WTC11 (cell line): ENCODE measurements around the gene SGCA. TPM values are rescaled to one million over a fixed set of nuclear protein-coding genes. Genes with fewer than 3 reads are reported as not detected.

Experiments used
- ATAC-seq: fragments of 200-7000 bp; cut with Tn5 transposase; 2 replicates; pipeline ENCODE4 v1.10.0; 2021; ENCODE audit warnings: mild to moderate bottlenecking, moderate library complexity
- CTCF ChIA-PET: fragments of 300-600 bp; sonication (Branson Sonifier 250); formaldehyde crosslinking; loops from one replicate; lab custom pipeline; 2021; ENCODE audit warnings: antibody characterized with exemption; lab: Charles Lee
- POLR2A ChIA-PET: fragments of 350-600 bp; sonication (Branson Sonifier 250); formaldehyde crosslinking; loops from one replicate; lab custom pipeline; 2021; ENCODE audit warnings: antibody characterized with exemption; lab: Charles Lee
- DNase-seq: peaks from one replicate; pipeline ENCODE4 v3.0.0; 2021; ENCODE audit warnings: low spot score
- H3K27ac Mint-ChIP-seq: 2 replicates; pipeline ENCODE4 v1.8.0; 2021; ENCODE audit warnings: mixed read lengths
- H3K27me3 Mint-ChIP-seq: 2 replicates; pipeline ENCODE4 v1.8.0; 2021; ENCODE audit warnings: low read depth, mild to moderate bottlenecking, moderate library complexity, mixed read lengths
- H3K36me3 Mint-ChIP-seq: 2 replicates; pipeline ENCODE4 v1.8.0; 2021; ENCODE audit warnings: mixed read lengths
- H3K4me1 Mint-ChIP-seq: 2 replicates; pipeline ENCODE4 v1.8.0; 2022; ENCODE audit warnings: mixed read lengths
- H3K4me3 Mint-ChIP-seq: 2 replicates; pipeline ENCODE4 v1.8.0; 2021; ENCODE audit warnings: mild to moderate bottlenecking, moderate library complexity, mixed read lengths
- H3K9me3 Mint-ChIP-seq: 2 replicates; pipeline ENCODE4 v1.8.0; 2021; ENCODE audit warnings: mixed read lengths
- ATF1 ChIP-seq: sonication (generic); formaldehyde crosslinking; IDR thresholded peaks from 2 replicates; pipeline ENCODE4 v1.8.1; 2023; ENCODE audit warnings: mild to moderate bottlenecking, moderate library complexity, missing genetic modification reagents
- ATF3 ChIP-seq: sonication (generic); formaldehyde crosslinking; conservative IDR thresholded peaks from 2 replicates; pipeline ENCODE4 v1.8.1; 2022; ENCODE audit warnings: mild to moderate bottlenecking, missing genetic modification reagents
- CTCF ChIP-seq: fragments of 200-600 bp; IDR thresholded peaks from 2 replicates; pipeline ENCODE4 v1.8.0; 2022; ENCODE audit warnings: antibody characterized with exemption
- E2F5 ChIP-seq: sonication (generic); formaldehyde crosslinking; IDR thresholded peaks from 2 replicates; pipeline ENCODE4 v1.8.1; 2022; ENCODE audit warnings: mild to moderate bottlenecking, moderate library complexity, missing genetic modification reagents
- IRF2 ChIP-seq: sonication (generic); formaldehyde crosslinking; IDR thresholded peaks from 2 replicates; pipeline ENCODE4 v1.8.0; 2022; ENCODE audit warnings: low read depth, missing genetic modification reagents, borderline replicate concordance
- JUN ChIP-seq: sonication (generic); formaldehyde crosslinking; IDR thresholded peaks from 2 replicates; pipeline ENCODE4 v1.8.0; 2023; ENCODE audit warnings: mild to moderate bottlenecking, missing genetic modification reagents
- MXD4 ChIP-seq: fragments of 250-450 bp; sonication (Bioruptor Pico); IDR thresholded peaks from 2 replicates; pipeline ENCODE4 v1.8.0; 2021; ENCODE audit warnings: mild to moderate bottlenecking, moderate library complexity, borderline replicate concordance
- MYBL2 ChIP-seq: sonication (generic); formaldehyde crosslinking; IDR thresholded peaks from 2 replicates; pipeline ENCODE4 v1.8.1; 2023; ENCODE audit warnings: mild to moderate bottlenecking, moderate library complexity, missing genetic modification reagents
- NFATC4 ChIP-seq: fragments of 250-450 bp; sonication (Bioruptor Pico); IDR thresholded peaks from 2 replicates; pipeline ENCODE4 v1.9.0; 2021; ENCODE audit warnings: mild to moderate bottlenecking
- PRRX2 ChIP-seq: fragments of 250-450 bp; sonication (Bioruptor Pico); IDR thresholded peaks from 2 replicates; pipeline ENCODE4 v1.8.0; 2021; ENCODE audit warnings: mild to moderate bottlenecking
- SP1 ChIP-seq: sonication (generic); formaldehyde crosslinking; conservative IDR thresholded peaks from 2 replicates; pipeline ENCODE4 v1.8.1; 2022; ENCODE audit warnings: missing genetic modification reagents
- USF2 ChIP-seq: sonication (generic); formaldehyde crosslinking; IDR thresholded peaks from 2 replicates; pipeline ENCODE4 v1.8.1; 2023; ENCODE audit warnings: mild to moderate bottlenecking, missing genetic modification reagents, moderate library complexity
- ZNF138 ChIP-seq: sonication (generic); formaldehyde crosslinking; conservative IDR thresholded peaks from 2 replicates; pipeline ENCODE4 v1.8.1; 2022; ENCODE audit warnings: mild to moderate bottlenecking, moderate library complexity, missing genetic modification reagents
- ZNF263 ChIP-seq: sonication (generic); formaldehyde crosslinking; IDR thresholded peaks from 2 replicates; pipeline ENCODE4 v1.8.1; 2022; ENCODE audit warnings: low read depth, mild to moderate bottlenecking, moderate library complexity, missing genetic modification reagents
- ZNF317 ChIP-seq: sonication (generic); formaldehyde crosslinking; IDR thresholded peaks from 2 replicates; pipeline ENCODE4 v1.8.1; 2023; ENCODE audit warnings: low read depth, mild to moderate bottlenecking, moderate library complexity, missing genetic modification reagents, borderline replicate concordance
- ZNF416 ChIP-seq: fragments of 250-450 bp; sonication (Bioruptor Pico); IDR thresholded peaks from 2 replicates; pipeline ENCODE4 v1.9.0; 2021; ENCODE audit warnings: mild to moderate bottlenecking, inconsistent platforms
- ZNF423 ChIP-seq: fragments of 250-450 bp; sonication (Bioruptor Pico); IDR thresholded peaks from 2 replicates; pipeline ENCODE4 v2.1.2; 2022; ENCODE audit warnings: mild to moderate bottlenecking, moderate library complexity
- ZNF532 ChIP-seq: fragments of 250-450 bp; sonication (Bioruptor Pico); IDR thresholded peaks from 2 replicates; pipeline ENCODE4 v1.9.0; 2021; ENCODE audit warnings: mild to moderate bottlenecking, borderline replicate concordance
- total RNA-seq: library from RNA; stranded (reverse); gene quantifications from 3 replicates; pipeline ENCODE4 v1.2.3, GENCODE V29; 2021

Gene SGCA
- total RNA-seq, 1 experiment from 2014 or later = 1.0 TPM

GRCh38 chr17:50139950-50140885, 25.6 kb upstream of the SGCA start:
- ChIA-PET CTCF (interaction anchor here (0.5 to 4.6 kb wide), 20 partner anchors 10 to 620 kb away, joined by 3 to 52 read pairs (median 4); partner anchors contain the start of genes PPP1R9B, SAMD14, SGCA and TMEM92), POLR2A (no interaction called here)
- Mint-ChIP-seq H3K36me3 (peaks cover 52% of the 10 kb centered on the region), H3K9me3 (no peaks in the 10 kb centered on the region), H3K27me3 (no peaks in the 10 kb centered on the region), H3K4me3 (0 out of 2 replicates have a peak overlapping the region, but pooled peaks have one; percentile 14), H3K4me1 (peaks cover 14% of the 10 kb centered on the region), H3K27ac (no peak overlapping the region)
- DNase-seq (peak; percentile 90), ATAC-seq (peak; percentile 91)
- TF ChIP-seq ZNF263 (CRISPR knock-in tag) (0 out of 2 replicates have a peak, but pooled peaks have one; percentile 47), IRF2 (CRISPR knock-in tag) (no peak), JUN (CRISPR knock-in tag) (no peak), ZNF423 (CRISPR knock-in tag) (0 out of 2 replicates have a peak, but pooled peaks have one; percentile 15), NFATC4 (CRISPR knock-in tag) (no peak), MYBL2 (CRISPR knock-in tag) (no peak), SP1 (CRISPR knock-in tag) (no peak), USF2 (CRISPR knock-in tag) (no peak), ZNF532 (no peak), ZNF416 (CRISPR knock-in tag) (no peak), ATF1 (no peak), CTCF (peak; percentile 99), ZNF138 (CRISPR knock-in tag) (no peak), PRRX2 (CRISPR knock-in tag) (no peak), MXD4 (no peak), ZNF317 (CRISPR knock-in tag) (peak; percentile 100), ATF3 (CRISPR knock-in tag) (no peak), E2F5 (no peak)
